HEK293 (cell line): ENCODE results near the gene LRRC8C.
A peak's percentile ranks its signal among the peaks of the same experiment; 100 is the strongest.

Experiments
- CTCF ChIA-PET: fragments of 350-600 bp; formaldehyde crosslinking; extraction: SDS; loops from one replicate; lab custom pipeline; 2021; ENCODE audit warnings: antibody characterized with exemption; lab: Yijun Ruan, JAX
- POLR2A ChIA-PET: fragments of 300-600 bp; formaldehyde crosslinking; extraction: SDS; loops from one replicate; lab custom pipeline; 2020; ENCODE audit warnings: antibody characterized with exemption, inconsistent platforms; lab: Yijun Ruan, JAX
- H3K27ac ChIP-seq: fragments of 200-500 bp; sonication (Bioruptor generic); 2 replicates; pipeline ENCODE4 v1.5.1; 2014; ENCODE audit warnings: low read depth, low read length, control low read depth, inconsistent platforms; ENCODE audit errors: extremely low read depth
- H3K36me3 ChIP-seq, 2 experiments: fragments of 200-500 bp in 1 of 2; sonication (Bioruptor generic) in 1 of 2; 1 replicate in 1 of 2; 2 replicates in 1 of 2; pipeline ENCODE4 v1.5.1; 2014 to 2017; ENCODE audit warnings: inconsistent platforms in 2 of 2, low read length in 2 of 2; ENCODE audit not compliant: control insufficient read depth in 2 of 2, insufficient read depth in 1 of 2
- H3K4me1 ChIP-seq: fragments of 200-500 bp; sonication (Bioruptor generic); 2 replicates; pipeline ENCODE4 v1.5.1; 2014; ENCODE audit warnings: mild to moderate bottlenecking, low read length, inconsistent platforms; ENCODE audit not compliant: control insufficient read depth, insufficient read depth
- H3K4me3 ChIP-seq: 2 replicates; pipeline ENCODE4 v1.5.1; 2011; ENCODE audit warnings: low read depth, mild to moderate bottlenecking, control low read depth, low read length, moderate library complexity
- H3K9me3 ChIP-seq: fragments of 200-500 bp; sonication (Bioruptor generic); 2 replicates; pipeline ENCODE4 v1.5.1; 2014; ENCODE audit warnings: low read depth, low read length, inconsistent platforms; ENCODE audit not compliant: control insufficient read depth, insufficient read depth
- CTCF ChIP-seq: fragments of 450-650 bp; formaldehyde crosslinking; IDR thresholded peaks from 2 replicates; pipeline ENCODE4 v1.5.1; 2016; ENCODE audit warnings: missing biosample characterization, missing genetic modification characterization
- GLIS2 ChIP-seq: fragments of 450-650 bp; formaldehyde crosslinking; IDR thresholded peaks from 2 replicates; pipeline ENCODE4 v1.5.1; 2016; ENCODE audit warnings: missing biosample characterization, missing genetic modification characterization
- HIC1 ChIP-seq: fragments of 450-650 bp; formaldehyde crosslinking; IDR thresholded peaks from 2 replicates; pipeline ENCODE4 v1.5.1; 2016; ENCODE audit warnings: missing biosample characterization, missing genetic modification characterization
- HOXA7 ChIP-seq: sonication (generic); formaldehyde crosslinking; IDR thresholded peaks from 2 replicates; pipeline ENCODE4 v1.8.1; 2022; ENCODE audit warnings: missing genetic modification reagents, borderline replicate concordance
- IKZF3 ChIP-seq: fragments of 450-650 bp; IDR thresholded peaks from 2 replicates; pipeline ENCODE4 v1.5.0; 2018; ENCODE audit warnings: missing biosample characterization, mild to moderate bottlenecking, missing genetic modification characterization, moderate library complexity
- KLF16 ChIP-seq: fragments of 450-650 bp; formaldehyde crosslinking; IDR thresholded peaks from 2 replicates; pipeline ENCODE4 v1.5.1; 2017; ENCODE audit warnings: missing biosample characterization, missing genetic modification characterization
- KLF17 ChIP-seq: fragments of 450-650 bp; formaldehyde crosslinking; IDR thresholded peaks from 2 replicates; pipeline ENCODE4 v1.5.1; 2016; ENCODE audit warnings: missing biosample characterization, missing genetic modification characterization
- OVOL3 ChIP-seq: fragments of 450-650 bp; formaldehyde crosslinking; IDR thresholded peaks from 2 replicates; pipeline ENCODE4 v1.5.1; 2016; ENCODE audit warnings: missing biosample characterization, missing genetic modification characterization
- PRDM10 ChIP-seq: fragments of 450-650 bp; formaldehyde crosslinking; IDR thresholded peaks from 2 replicates; pipeline ENCODE4 v1.5.1; 2016; ENCODE audit warnings: missing biosample characterization, missing genetic modification characterization
- TCF7L2 ChIP-seq: IDR thresholded peaks from 2 replicates; pipeline ENCODE4 v1.6.1; 2011; ENCODE audit warnings: low read depth, mild to moderate bottlenecking, inconsistent platforms, low read length, moderate library complexity, borderline replicate concordance
- ZFHX2 ChIP-seq: fragments of 450-650 bp; formaldehyde crosslinking; conservative IDR thresholded peaks from 2 replicates; pipeline ENCODE4 v1.5.1; 2016; ENCODE audit warnings: missing biosample characterization, missing genetic modification characterization
- ZNF121 ChIP-seq: fragments of 450-650 bp; formaldehyde crosslinking; IDR thresholded peaks from 2 replicates; pipeline ENCODE4 v1.5.1; 2016; ENCODE audit warnings: missing biosample characterization, missing genetic modification characterization
- ZNF155 ChIP-seq: fragments of 450-650 bp; formaldehyde crosslinking; IDR thresholded peaks from 2 replicates; pipeline ENCODE4 v1.5.1; 2016; ENCODE audit warnings: missing biosample characterization, missing genetic modification characterization
- ZNF175 ChIP-seq: fragments of 450-650 bp; formaldehyde crosslinking; IDR thresholded peaks from 2 replicates; pipeline ENCODE4 v1.5.1; 2016; ENCODE audit warnings: missing biosample characterization, missing genetic modification characterization
- ZNF19 ChIP-seq: fragments of 450-650 bp; formaldehyde crosslinking; IDR thresholded peaks from 2 replicates; pipeline ENCODE4; 2016; ENCODE audit warnings: missing biosample characterization, missing genetic modification characterization, low read depth
- ZNF23 ChIP-seq: fragments of 450-650 bp; formaldehyde crosslinking; IDR thresholded peaks from 2 replicates; pipeline ENCODE4 v1.5.1; 2016; ENCODE audit warnings: missing biosample characterization, missing genetic modification characterization, borderline replicate concordance
- ZNF239 ChIP-seq: fragments of 450-650 bp; formaldehyde crosslinking; IDR thresholded peaks from 2 replicates; pipeline ENCODE4 v1.5.1; 2016; ENCODE audit warnings: missing biosample characterization, missing genetic modification characterization
- ZNF335 ChIP-seq: fragments of 450-650 bp; formaldehyde crosslinking; conservative IDR thresholded peaks from 2 replicates; pipeline ENCODE4 v1.5.1; 2016; ENCODE audit warnings: missing biosample characterization, missing genetic modification characterization
- ZNF394 ChIP-seq: fragments of 450-650 bp; formaldehyde crosslinking; IDR thresholded peaks from 2 replicates; pipeline ENCODE4 v1.5.1; 2016; ENCODE audit warnings: missing biosample characterization, missing genetic modification characterization, mild to moderate bottlenecking, moderate library complexity, borderline replicate concordance
- ZNF423 ChIP-seq: fragments of 450-650 bp; formaldehyde crosslinking; IDR thresholded peaks from 2 replicates; pipeline ENCODE4 v1.5.1; 2016; ENCODE audit warnings: missing biosample characterization, missing genetic modification characterization
- ZNF449 ChIP-seq: fragments of 450-650 bp; formaldehyde crosslinking; IDR thresholded peaks from 2 replicates; pipeline ENCODE4 v1.5.1; 2017; ENCODE audit warnings: missing biosample characterization, mild to moderate bottlenecking, missing genetic modification characterization, moderate library complexity
- ZNF48 ChIP-seq: fragments of 450-650 bp; formaldehyde crosslinking; IDR thresholded peaks from 2 replicates; pipeline ENCODE4 v1.5.1; 2016; ENCODE audit warnings: missing biosample characterization, missing genetic modification characterization
- ZNF521 ChIP-seq: fragments of 450-650 bp; formaldehyde crosslinking; IDR thresholded peaks from 2 replicates; pipeline ENCODE4 v1.5.1; 2017; ENCODE audit warnings: missing biosample characterization, mild to moderate bottlenecking, missing genetic modification characterization
- ZNF549 ChIP-seq: fragments of 450-650 bp; IDR thresholded peaks from 2 replicates; pipeline ENCODE4 v1.5.1; 2018; ENCODE audit warnings: missing biosample characterization, missing genetic modification characterization, mild to moderate bottlenecking, inconsistent platforms, moderate library complexity
- ZNF626 ChIP-seq: fragments of 450-650 bp; sonication (Bioruptor Pico); formaldehyde crosslinking; IDR thresholded peaks from 2 replicates; pipeline ENCODE4 v1.5.1; 2018; ENCODE audit warnings: missing biosample characterization, missing genetic modification characterization, inconsistent platforms
- ZNF776 ChIP-seq: fragments of 450-650 bp; formaldehyde crosslinking; IDR thresholded peaks from 2 replicates; pipeline ENCODE4 v1.5.0; 2017; ENCODE audit warnings: missing biosample characterization, missing genetic modification characterization, borderline replicate concordance
- ZNF785 ChIP-seq: fragments of 450-650 bp; formaldehyde crosslinking; IDR thresholded peaks from 2 replicates; pipeline ENCODE4 v1.5.1; 2016; ENCODE audit warnings: missing biosample characterization, missing genetic modification characterization
- ZNF830 ChIP-seq: fragments of 450-650 bp; IDR thresholded peaks from 2 replicates; pipeline ENCODE4 v1.5.0; 2018; ENCODE audit warnings: missing biosample characterization, missing genetic modification characterization, low read depth, mild to moderate bottlenecking, moderate library complexity

The LRRC8C gene

GRCh38 chr1:89632657-89633247 lies at the start of gene LRRC8C:
Gene LRRC8C (plus strand): TSS chr1:89633120. CDS start chr1:89686474, 53,354 bp downstream.
- ChIA-PET CTCF (interaction anchor here (0.5 to 4.7 kb wide), 8 partner anchors 8 to 1074 kb away, joined by 3 to 33 read pairs (median 4); no protein-coding TSS in a partner anchor), POLR2A (interaction anchor here (0.6 to 0.8 kb wide), 3 partner anchors 38 to 1219 kb away, joined by 3 to 4 read pairs (median 4); no protein-coding TSS in a partner anchor)
- Histone ChIP-seq H3K27ac (peak within 1 kb of the TSS; percentile 78), H3K4me3 (peak within 1 kb of the TSS; percentile 91), H3K36me3 (no peaks in the 10 kb centered on the region), H3K4me1 (peaks cover 6% of the 10 kb centered on the region), H3K9me3 (no peaks in the 10 kb centered on the region)
- peak; percentile 62; the same call in 1 of the 2 replicates for TF ChIP-seq IKZF3 (tag by site-specific recombination)
- TF ChIP-seq HOXA7 (CRISPR knock-in tag) = no peak
- TF ChIP-seq ZNF19 (tag by site-specific recombination) = no peak
- no peak for TF ChIP-seq ZNF48 (tag by site-specific recombination)
- peak; percentile 68 for TF ChIP-seq PRDM10 (tag by site-specific recombination)
- TF ChIP-seq ZNF175 (tag by site-specific recombination) = no peak
- no peak for TF ChIP-seq ZNF23
- peak; percentile 30; the same call in 1 of the 2 replicates for TF ChIP-seq ZNF423
- TF ChIP-seq ZNF521 (tag by site-specific recombination) = no peak
- TF ChIP-seq HIC1 (tag by site-specific recombination) = 0 out of 2 replicates have a peak, but pooled peaks have one; percentile 43
- TF ChIP-seq GLIS2 = peak; percentile 92
- no peak for TF ChIP-seq KLF17 (tag by site-specific recombination)
- TF ChIP-seq ZFHX2 (tag by site-specific recombination) = peak; percentile 91
- TF ChIP-seq ZNF335 (tag by site-specific recombination) = peak; percentile 72
- no peak for TF ChIP-seq ZNF155 (tag by site-specific recombination)
- peak; percentile 69 for TF ChIP-seq CTCF
- peak; percentile 53; the same call in 1 of the 2 replicates for TF ChIP-seq ZNF394 (tag by site-specific recombination)
- no peak for TF ChIP-seq ZNF449 (tag by site-specific recombination)
- TF ChIP-seq ZNF830 (tag by site-specific recombination) = no peak
- no peak for TF ChIP-seq ZNF785 (tag by site-specific recombination)
- TF ChIP-seq ZNF549 (tag by site-specific recombination) = no peak
- TF ChIP-seq TCF7L2 = no peak
- TF ChIP-seq OVOL3 (tag by site-specific recombination) = 0 out of 2 replicates have a peak, but pooled peaks have one; percentile 12
- TF ChIP-seq ZNF776 (tag by site-specific recombination) = no peak
- TF ChIP-seq ZNF626 (tag by site-specific recombination) = no peak; the same call in 1 of the 2 replicates
- peak; percentile 62; the same call in 1 of the 2 replicates for TF ChIP-seq KLF16 (tag by site-specific recombination)
- TF ChIP-seq ZNF239 (tag by site-specific recombination) = no peak
- no peak for TF ChIP-seq ZNF121
